K562 (cell line): ENCODE measurements around the gene GPM6B. TPM values are rescaled to one million over a fixed set of nuclear protein-coding genes. Genes with fewer than 3 reads are reported as not detected.
A peak's percentile ranks its signal among the peaks of the same experiment; 100 is the strongest.

ENCODE experiments used
- ATAC-seq: fragments of 200-7000 bp; cut with Tn5 transposase; 3 replicates; pipeline ENCODE4 v1.9.1; 2020; ENCODE audit warnings: moderate library complexity
- BruUV-seq: library from RNA; stranded (reverse); fragments of 400-500 nt; replicated peaks from 2 replicates; lab custom pipeline; 2021; lab: Mats Ljungman, UMichigan
- CTCF ChIA-PET: fragments of 300-600 bp; formaldehyde crosslinking; extraction: SDS; loops from one replicate; lab custom pipeline; 2021; ENCODE audit warnings: low intra/inter-chr PET ratio; lab: Yijun Ruan, JAX
- POLR2A ChIA-PET: fragments of 300-600, 350-650 bp; sonication (Branson Sonifier 250); formaldehyde crosslinking; extraction: SDS; loops from one replicate; lab custom pipeline; 2021; ENCODE audit warnings: antibody characterized with exemption, inconsistent platforms; lab: Yijun Ruan, JAX
- DNase-seq, 4 experiments: peaks; one replicate each; pipeline versions ENCODE4 v3.0.0 to v3.0.0-alpha.2; 2011 to 2018; ENCODE audit warnings: low spot score in 3 of 4, mixed read lengths in 3 of 4; ENCODE audit errors: extremely low read depth in 1 of 4
- FAIRE-seq: peaks from 2 replicates; lab custom pipeline; 2011; peaks lifted over from hg19 to GRCh38; lab: Jason Lieb, UNC
- H2AFZ ChIP-seq: 2 replicates; pipeline ENCODE4 v1.6.0; 2011; ENCODE audit warnings: low read depth, low read length, control low read depth, inconsistent platforms
- H3K27ac ChIP-seq: fragments of 200-600 bp; 3 replicates; pipeline ENCODE4 v1.8.0; 2011; ENCODE audit warnings: low read depth, mild to moderate bottlenecking, control low read depth, inconsistent platforms, low read length, moderate library complexity, mixed read lengths; ENCODE audit errors: extremely low read depth
- H3K27me3 ChIP-seq, 2 experiments: fragments of 300-600 bp in 1 of 2; 2 replicates in 1 of 2; 3 replicates in 1 of 2; pipeline versions ENCODE4 v1.6.0 to v1.8.0; 2011; ENCODE audit warnings: inconsistent platforms in 2 of 2, low read length in 2 of 2, mild to moderate bottlenecking in 1 of 2, mixed read lengths in 1 of 2, moderate library complexity in 1 of 2; ENCODE audit not compliant: control insufficient read depth in 2 of 2, insufficient read depth in 2 of 2
- H3K36me3 ChIP-seq: fragments of 300-600 bp; 3 replicates; pipeline ENCODE4 v1.8.0; 2011; ENCODE audit warnings: mild to moderate bottlenecking, low read length, inconsistent platforms; ENCODE audit not compliant: control insufficient read depth, insufficient read depth
- H3K4me1 ChIP-seq, 2 experiments: fragments of 200-600 bp in 1 of 2; replicated peaks in 1 of 2; 2 replicates in 1 of 2; 3 replicates in 1 of 2; pipeline versions ENCODE4 v1.5.1 to v1.8.0; 2011; ENCODE audit warnings: inconsistent platforms in 2 of 2, low read length in 2 of 2, mild to moderate bottlenecking in 1 of 2, mixed read lengths in 1 of 2, moderate library complexity in 1 of 2; ENCODE audit not compliant: control insufficient read depth in 2 of 2, insufficient read depth in 2 of 2
- H3K4me2 ChIP-seq: 2 replicates; pipeline ENCODE4 v1.6.1; 2011; ENCODE audit warnings: low read length, control low read depth, inconsistent platforms, mixed read lengths; ENCODE audit not compliant: insufficient read depth
- H3K4me3 ChIP-seq: fragments of 200-600 bp; sonication (generic), shearing (Covaris generic); 2 replicates; pipeline ENCODE4 v1.5.1; 2016; ENCODE audit warnings: control low read depth, inconsistent platforms
- H3K79me2 ChIP-seq: fragments of 200-600 bp; 3 replicates; pipeline ENCODE4 v1.8.0; 2011; ENCODE audit warnings: low read length, inconsistent platforms; ENCODE audit not compliant: control insufficient read depth, insufficient read depth
- H3K9ac ChIP-seq, 2 experiments: 2 replicates each; pipeline versions ENCODE4 v1.6.0 to v1.6.1; 2011; ENCODE audit warnings: low read depth in 2 of 2, low read length in 2 of 2, control low read depth in 1 of 2, inconsistent platforms in 1 of 2, mild to moderate bottlenecking in 1 of 2, mixed read lengths in 1 of 2; ENCODE audit not compliant: insufficient read depth in 1 of 2
- H3K9me1 ChIP-seq: one replicate; pipeline ENCODE4 v1.6.0; 2011; ENCODE audit warnings: inconsistent platforms, mild to moderate bottlenecking, low read length, moderate library complexity; ENCODE audit not compliant: control insufficient read depth, insufficient read depth
- H3K9me3 ChIP-seq: replicated peaks from 2 replicates; pipeline ENCODE4 v1.5.1; 2011; ENCODE audit warnings: low read depth, low read length, inconsistent platforms; ENCODE audit not compliant: control insufficient read depth, insufficient read depth
- H4K20me1 ChIP-seq: replicated peaks from 2 replicates; pipeline ENCODE4 v1.6.1; 2011; ENCODE audit warnings: low read length, inconsistent platforms, mixed read lengths; ENCODE audit not compliant: control insufficient read depth, insufficient read depth
- ARHGAP35 ChIP-seq: fragments of 450-650 bp; IDR thresholded peaks from 2 replicates; pipeline ENCODE4 v1.6.1; 2018; ENCODE audit not compliant: partially characterized antibody
- CEBPB ChIP-seq: fragments of 450-650 bp; IDR thresholded peaks from 2 replicates; pipeline ENCODE4 v1.6.1; 2016; ENCODE audit warnings: missing genetic modification characterization, missing compliant biosample characterization
- CEBPG ChIP-seq, 3 experiments: fragments of 200-800 bp in 1 of 3; sonication (Bioruptor generic) in 1 of 3; sonication (generic) in 1 of 3; formaldehyde crosslinking in 1 of 3; IDR thresholded peaks in 2 of 3; conservative IDR thresholded peaks in 1 of 3; 2 replicates each; pipeline versions ENCODE4 v1.6.1 to v1.8.0; 2016 to 2022; ENCODE audit warnings: missing compliant biosample characterization in 2 of 3, missing genetic modification characterization in 2 of 3, mild to moderate bottlenecking in 1 of 3, missing genetic modification reagents in 1 of 3
- CXXC5 ChIP-seq: fragments of 250-450 bp; sonication (Bioruptor Pico); IDR thresholded peaks from 2 replicates; pipeline ENCODE4 v1.8.0; 2022; ENCODE audit warnings: inconsistent platforms, mild to moderate bottlenecking, moderate library complexity
- DIDO1 ChIP-seq: fragments of 450-650 bp; IDR thresholded peaks from 2 replicates; pipeline ENCODE4 v1.6.1; 2016; ENCODE audit warnings: low read depth, missing biosample characterization, missing genetic modification characterization
- EZH2 ChIP-seq: IDR thresholded peaks from 2 replicates; pipeline ENCODE4 v1.6.1; 2012; ENCODE audit warnings: low read depth, mild to moderate bottlenecking, inconsistent platforms, low read length, borderline replicate concordance
- HMG20A ChIP-seq: fragments of 450-650 bp; formaldehyde crosslinking; conservative IDR thresholded peaks from 2 replicates; pipeline ENCODE4 v1.4.0; 2020; ENCODE audit warnings: mild to moderate bottlenecking, mixed read lengths
- NR2F6 ChIP-seq: fragments of 450-650 bp; formaldehyde crosslinking; IDR thresholded peaks from 2 replicates; pipeline ENCODE4 v1.4.0; 2020; ENCODE audit warnings: mild to moderate bottlenecking
- SMAD2 ChIP-seq: fragments of 150-350 bp; IDR thresholded peaks from 2 replicates; pipeline ENCODE4 v1.6.1; 2014; ENCODE audit warnings: low read depth, mild to moderate bottlenecking, low read length
- SREBF2 ChIP-seq: sonication (generic); formaldehyde crosslinking; IDR thresholded peaks from 2 replicates; pipeline ENCODE4 v1.4.0; 2020; ENCODE audit warnings: mild to moderate bottlenecking, missing genetic modification reagents
- XRCC5 ChIP-seq: fragments of 200-400 bp; formaldehyde crosslinking; IDR thresholded peaks from 2 replicates; pipeline ENCODE4 v1.6.1; 2017; ENCODE audit warnings: low read depth, mild to moderate bottlenecking, low read length
- ZNF583 ChIP-seq: fragments of 250-450 bp; sonication (Bioruptor Pico); IDR thresholded peaks from 2 replicates; pipeline ENCODE4 v1.4.0; 2020
- WGBS: fragments of 100-300 bp; shearing (Covaris generic); methylation state at CpG from one replicate; pipeline ENCODE4 v1.1.6; 2016; ENCODE audit warnings: low coverage, mixed read lengths; ENCODE audit not compliant: insufficient coverage; ENCODE audit errors: missing lambda C conversion rate; 5-methylcytosine and 5-hydroxymethylcytosine counted together
- in situ Hi-C: fragments of 300-500 bp; cut with MboI; formaldehyde crosslinking; loops from 4 replicates; pipeline ENCODE4 v1.15.0; 2018; ENCODE audit warnings: inconsistent platforms, mixed read lengths
- intact Hi-C: fragments of 100-400 bp; cut with micrococcal nuclease; formaldehyde crosslinking; loops from 2 replicates; pipeline ENCODE4 v1.14.2; 2022
- polyA plus RNA-seq, 8 experiments: library from polyadenylated mRNA; depleted of rRNA in 4 of 8; stranded (reverse) in 5 of 8; unstranded in 3 of 8; fragments of >200 nt; fragmentation: Nextera tagmentation in 2 of 8; fragmentation: Illumina TruSeq in 1 of 8; extraction: Ambion mirVana in 2 of 8; extraction: Trizol in 1 of 8; gene quantifications; 2 replicates each; pipeline versions ENCODE4 v1.2.1 to v1.2.3, GENCODE V29; 2011 to 2014; ENCODE audit warnings: inconsistent platforms in 1 of 8, missing spikeins in 1 of 8
- total RNA-seq, 7 experiments: library from RNA; depleted of rRNA in 6 of 7; stranded (reverse); fragments of >200 nt in 6 of 7; fragmentation: Illumina TruSeq in 2 of 7; extraction: Trizol in 2 of 7; gene quantifications; 2 replicates each; pipeline versions ENCODE4 v1.2.1 to v1.2.3, GENCODE V29; 2011 to 2021; ENCODE audit warnings: low replicate concordance in 1 of 7
- TF ChIP-seq, protein P1 (sequence below): fragments of 250-450 bp; sonication (Bioruptor Pico); IDR thresholded peaks from 2 replicates; pipeline ENCODE4 v1.8.0; 2022; ENCODE audit warnings: inconsistent platforms
- TF ChIP-seq, protein P2 (sequence below): fragments of 450-650 bp; formaldehyde crosslinking; IDR thresholded peaks from 2 replicates; pipeline ENCODE4 v1.4.0; 2022; ENCODE audit warnings: missing genetic modification characterization

GPM6B gene
- total and polyA plus RNA-seq, 9 of the 15 experiments (the other 6 are each of a cell fraction or from before 2014, with no cell fraction given): 0.14 to 0.32 TPM; not detected in 7

DNA sequence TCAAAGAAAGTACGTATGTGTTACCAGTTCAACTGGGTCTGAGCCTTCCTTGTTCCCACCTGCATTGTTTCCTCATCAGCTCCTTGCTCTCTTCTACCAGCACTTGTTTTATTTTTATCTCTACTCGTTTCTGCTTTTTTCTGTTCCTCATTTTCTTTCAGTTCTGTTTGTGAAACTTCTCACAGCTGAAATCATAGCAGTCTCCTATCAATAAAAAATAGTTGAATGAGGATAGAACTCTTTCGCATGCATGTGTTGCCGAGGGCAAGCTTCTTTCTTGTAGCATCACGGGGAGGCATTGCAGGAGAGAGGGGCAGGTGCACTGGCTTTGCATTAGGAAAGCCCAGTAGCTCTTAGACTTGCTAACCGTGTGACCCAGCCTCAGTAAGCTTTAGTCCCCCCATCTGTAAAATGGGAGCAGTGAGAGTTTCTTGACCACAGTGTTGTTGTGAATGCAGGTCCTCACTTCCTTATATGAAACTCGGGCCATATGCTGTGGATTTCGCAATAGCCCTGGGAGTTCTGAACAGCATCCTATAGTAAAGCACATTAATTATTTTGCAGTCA is 57.7 kb downstream of the GPM6B start:
- FAIRE-seq (no peak), ATAC-seq (no peak), DNase-seq (no peak)
- 76% methylated on average over 8 of the region's 8 CpGs for WGBS
- H3K4me2 ChIP-seq: no peak overlapping the region
- no peaks in the 10 kb centered on the region for H3K9me1 ChIP-seq
- in situ Hi-C loops: no loop called here
- no peaks in the 10 kb centered on the region for H3K9me3 ChIP-seq
- ChIA-PET CTCF (no interaction called here), POLR2A (no interaction called here)
- BruUV-seq: no TSS peak
- no peaks in the 10 kb centered on the region for H3K27me3 ChIP-seq
- H3K36me3 ChIP-seq: peaks cover 79% of the 10 kb centered on the region
- no peak for TF ChIP-seq NR2F6 (CRISPR knock-in tag)
- TF ChIP-seq, protein P1, sequence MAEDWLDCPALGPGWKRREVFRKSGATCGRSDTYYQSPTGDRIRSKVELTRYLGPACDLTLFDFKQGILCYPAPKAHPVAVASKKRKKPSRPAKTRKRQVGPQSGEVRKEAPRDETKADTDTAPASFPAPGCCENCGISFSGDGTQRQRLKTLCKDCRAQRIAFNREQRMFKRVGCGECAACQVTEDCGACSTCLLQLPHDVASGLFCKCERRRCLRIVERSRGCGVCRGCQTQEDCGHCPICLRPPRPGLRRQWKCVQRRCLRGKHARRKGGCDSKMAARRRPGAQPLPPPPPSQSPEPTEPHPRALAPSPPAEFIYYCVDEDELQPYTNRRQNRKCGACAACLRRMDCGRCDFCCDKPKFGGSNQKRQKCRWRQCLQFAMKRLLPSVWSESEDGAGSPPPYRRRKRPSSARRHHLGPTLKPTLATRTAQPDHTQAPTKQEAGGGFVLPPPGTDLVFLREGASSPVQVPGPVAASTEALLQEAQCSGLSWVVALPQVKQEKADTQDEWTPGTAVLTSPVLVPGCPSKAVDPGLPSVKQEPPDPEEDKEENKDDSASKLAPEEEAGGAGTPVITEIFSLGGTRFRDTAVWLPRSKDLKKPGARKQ: no peak
- no peak for TF ChIP-seq CEBPG (CRISPR knock-in tag; IDR thresholded peaks at IDR 0.05)
- TF ChIP-seq CEBPG (tag; conservative IDR thresholded peaks at IDR 0.05 in 1 of 2, IDR thresholded peaks at IDR 0.05 in 1 of 2): peak; percentile 12 to 83; a peak in 2 of 4 replicates
- no peak for TF ChIP-seq DIDO1 (tag)
- TF ChIP-seq SMAD2: no peak
- TF ChIP-seq, protein P2, sequence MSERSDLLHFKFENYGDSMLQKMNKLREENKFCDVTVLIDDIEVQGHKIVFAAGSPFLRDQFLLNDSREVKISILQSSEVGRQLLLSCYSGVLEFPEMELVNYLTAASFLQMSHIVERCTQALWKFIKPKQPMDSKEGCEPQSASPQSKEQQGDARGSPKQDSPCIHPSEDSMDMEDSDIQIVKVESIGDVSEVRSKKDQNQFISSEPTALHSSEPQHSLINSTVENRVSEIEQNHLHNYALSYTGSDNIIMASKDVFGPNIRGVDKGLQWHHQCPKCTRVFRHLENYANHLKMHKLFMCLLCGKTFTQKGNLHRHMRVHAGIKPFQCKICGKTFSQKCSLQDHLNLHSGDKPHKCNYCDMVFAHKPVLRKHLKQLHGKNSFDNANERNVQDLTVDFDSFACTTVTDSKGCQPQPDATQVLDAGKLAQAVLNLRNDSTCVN: no peak
- TF ChIP-seq ARHGAP35: no peak
- no peak for TF ChIP-seq CXXC5 (CRISPR knock-in tag)
- no peak for TF ChIP-seq XRCC5
- peak; percentile 85 for TF ChIP-seq CEBPB (tag)
- TF ChIP-seq HMG20A (CRISPR knock-in tag): no peak
- TF ChIP-seq EZH2: no peak
- no peak for TF ChIP-seq SREBF2 (CRISPR knock-in tag)
- no peak for TF ChIP-seq ZNF583
- H3K4me3 ChIP-seq: no peak overlapping the region
- intact Hi-C loops: no loop called here
- no peaks in the 10 kb centered on the region for H4K20me1 ChIP-seq
- H2AFZ ChIP-seq: no peak overlapping the region
- no peak overlapping the region for H3K27ac ChIP-seq
- no peaks in the 10 kb centered on the region for H3K4me1 ChIP-seq
- H3K79me2 ChIP-seq: no peaks in the 10 kb centered on the region
- H3K9ac ChIP-seq: no peak overlapping the region
